Muscle layer of colon (tissue), 2 donors: ENCODE results near the gene HSFX4.
"Not testable (repeated sequence)": the region's sequence is repeated elsewhere in the genome, so short reads cannot be mapped to it uniquely, and the experiment has no call there.

Source experiments
- H3K27ac ChIP-seq: one replicate; pipeline ENCODE4 v1.7.0; 2013; ENCODE audit warnings: low read depth, mild to moderate bottlenecking, low read length, moderate library complexity
- H3K27me3 ChIP-seq, 2 donors: one replicate each; pipeline ENCODE4 v1.7.0; 2013; ENCODE audit warnings: low read length in 2 of 2, mild to moderate bottlenecking in 2 of 2; ENCODE audit not compliant: insufficient read depth in 2 of 2, control insufficient read depth in 1 of 2
- H3K36me3 ChIP-seq: one replicate; pipeline ENCODE4 v1.7.0; 2013; ENCODE audit warnings: mild to moderate bottlenecking, low read length; ENCODE audit not compliant: insufficient read depth
- H3K4me1 ChIP-seq: one replicate; pipeline ENCODE4 v1.7.0; 2013; ENCODE audit warnings: mild to moderate bottlenecking, low read length; ENCODE audit not compliant: insufficient read depth
- H3K4me3 ChIP-seq, 2 donors: one replicate each; pipeline ENCODE4 v1.7.0; 2013; ENCODE audit warnings: low read length in 2 of 2, low read depth in 1 of 2, mild to moderate bottlenecking in 1 of 2, moderate library complexity in 1 of 2
- H3K9ac ChIP-seq: one replicate; pipeline ENCODE4 v1.7.0; 2013; ENCODE audit warnings: low read length
- H3K9me3 ChIP-seq: one replicate; pipeline ENCODE4 v1.7.0; 2013; ENCODE audit warnings: mild to moderate bottlenecking, low read length
- donor health status: abdominal sarcoma.
- donor health status: Adenocarcinoma of cecum.

Gene HSFX4

DNA sequence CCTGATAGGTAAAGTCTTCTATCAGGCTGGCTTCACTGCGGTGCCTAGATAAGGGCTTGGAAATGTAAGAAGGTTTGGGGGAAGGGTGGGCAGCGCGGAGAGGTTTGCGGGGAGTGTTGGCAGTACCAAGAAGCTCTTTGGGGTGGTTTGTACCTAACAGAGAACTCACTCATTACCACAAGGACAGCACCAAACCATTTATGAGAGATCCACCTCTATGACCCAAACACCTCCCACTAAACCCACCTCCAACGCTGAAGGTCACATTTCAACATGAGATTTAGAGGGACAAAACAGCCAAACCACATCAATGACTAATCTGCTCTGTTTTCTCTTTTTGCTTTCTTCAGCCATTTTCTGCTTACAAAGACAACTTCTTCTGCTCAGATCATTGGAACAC is 4.9 kb upstream of the HSFX4 start:
- H3K9me3 ChIP-seq, H3K36me3 ChIP-seq, H3K4me3 ChIP-seq, H3K4me1 ChIP-seq, H3K27me3 ChIP-seq, H3K9ac ChIP-seq, H3K27ac ChIP-seq: not testable (repeated sequence)

DNA sequence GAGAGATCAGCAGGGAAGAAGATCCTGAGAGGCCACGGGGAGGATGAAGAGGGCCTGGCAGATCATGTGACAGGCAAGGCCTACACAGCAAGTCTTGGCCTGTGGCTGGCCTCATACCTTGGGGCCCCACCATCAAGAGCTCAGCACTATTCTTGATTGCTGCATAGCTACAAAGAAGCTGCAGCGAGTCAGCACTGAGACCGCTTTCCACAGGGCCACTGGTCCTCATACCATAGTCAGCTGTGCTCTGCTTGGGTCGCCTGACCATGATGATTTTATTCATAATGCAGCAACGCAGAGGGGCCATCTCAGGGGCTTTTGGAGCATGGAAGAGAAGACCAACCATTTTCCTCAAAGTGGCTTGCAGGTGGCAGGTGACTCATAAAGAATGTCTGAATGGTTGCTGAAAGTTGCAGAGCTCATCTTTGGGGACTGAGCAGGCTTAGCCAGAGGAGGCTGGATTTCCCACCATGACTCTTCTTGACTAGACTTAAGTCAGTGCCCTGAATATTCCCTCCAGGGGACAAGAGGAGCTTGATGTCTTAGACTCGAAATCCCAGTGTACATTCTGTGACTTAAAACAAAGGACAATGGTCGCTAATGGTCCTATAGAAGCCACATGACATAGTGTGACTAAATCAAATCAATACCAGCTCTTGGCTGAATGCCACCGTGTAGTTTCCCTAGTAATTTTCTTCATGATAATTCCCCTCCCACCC is 2.0 kb upstream of the HSFX4 start:
- H3K4me3 ChIP-seq, H3K4me1 ChIP-seq, H3K27ac ChIP-seq, H3K27me3 ChIP-seq, H3K9ac ChIP-seq, H3K36me3 ChIP-seq, H3K9me3 ChIP-seq: not testable (repeated sequence)

DNA sequence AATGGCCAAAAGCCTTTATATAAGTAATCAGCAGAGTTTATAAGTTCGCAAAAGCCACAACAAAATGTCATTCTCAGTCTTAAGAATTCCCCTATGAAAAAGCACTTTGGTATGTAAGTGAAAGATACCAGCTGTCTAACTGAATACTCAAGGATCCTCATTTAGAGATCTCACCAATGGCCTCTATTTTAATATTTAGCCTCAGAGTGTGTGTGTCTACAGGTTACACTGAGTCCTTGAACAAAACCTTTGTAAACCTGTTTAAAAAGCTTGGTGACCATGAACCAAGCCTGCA is 1.5 kb upstream of the HSFX4 start:
- H3K36me3 ChIP-seq, H3K9me3 ChIP-seq, H3K4me3 ChIP-seq, H3K27ac ChIP-seq, H3K27me3 ChIP-seq, H3K4me1 ChIP-seq, H3K9ac ChIP-seq: not testable (repeated sequence)

DNA sequence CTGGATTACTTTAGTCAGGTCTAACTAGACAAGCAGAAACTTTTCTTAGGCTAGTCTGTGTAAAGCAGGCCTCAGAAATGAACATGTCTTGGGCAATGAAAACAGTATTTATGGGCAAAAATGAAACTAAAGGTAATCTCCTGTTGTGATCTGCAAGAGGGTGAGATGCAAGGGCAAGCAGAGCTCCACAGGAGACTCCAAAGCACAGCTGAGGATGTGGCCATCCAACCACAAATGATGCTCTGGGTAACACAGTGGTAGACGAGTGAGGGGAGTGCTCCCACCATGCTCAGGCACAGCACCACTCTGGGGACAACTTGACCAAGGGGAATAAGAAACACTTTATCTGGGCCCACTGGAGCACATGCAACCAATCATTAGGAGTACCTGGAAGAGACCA is 738 bp upstream of the HSFX4 start:
- not testable (repeated sequence) for H3K36me3 ChIP-seq, H3K4me3 ChIP-seq, H3K27ac ChIP-seq, H3K4me1 ChIP-seq, H3K9me3 ChIP-seq, H3K27me3 ChIP-seq, H3K9ac ChIP-seq

DNA sequence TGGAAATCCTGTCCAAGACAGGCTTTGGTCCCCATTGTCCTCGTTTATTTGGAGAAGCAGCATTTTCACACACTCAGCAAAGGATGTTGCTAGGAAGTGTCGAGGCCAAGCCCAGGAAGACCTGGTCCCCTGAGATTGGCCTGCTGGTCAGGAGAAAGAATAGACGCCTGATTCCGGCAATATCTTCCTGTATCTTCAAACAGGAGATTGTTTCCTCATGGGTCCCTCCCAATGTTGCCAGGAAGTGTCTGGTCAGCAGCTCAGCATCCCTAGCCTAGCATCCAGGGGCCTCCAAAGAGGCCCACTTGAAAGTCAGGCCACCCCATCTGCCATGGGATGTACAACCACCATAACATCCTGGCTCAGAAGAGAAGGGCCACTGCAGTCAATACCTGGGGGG is 2.0 kb downstream of the HSFX4 start:
- H3K4me3 ChIP-seq, H3K4me1 ChIP-seq, H3K9me3 ChIP-seq, H3K9ac ChIP-seq, H3K36me3 ChIP-seq, H3K27ac ChIP-seq, H3K27me3 ChIP-seq: not testable (repeated sequence)

DNA sequence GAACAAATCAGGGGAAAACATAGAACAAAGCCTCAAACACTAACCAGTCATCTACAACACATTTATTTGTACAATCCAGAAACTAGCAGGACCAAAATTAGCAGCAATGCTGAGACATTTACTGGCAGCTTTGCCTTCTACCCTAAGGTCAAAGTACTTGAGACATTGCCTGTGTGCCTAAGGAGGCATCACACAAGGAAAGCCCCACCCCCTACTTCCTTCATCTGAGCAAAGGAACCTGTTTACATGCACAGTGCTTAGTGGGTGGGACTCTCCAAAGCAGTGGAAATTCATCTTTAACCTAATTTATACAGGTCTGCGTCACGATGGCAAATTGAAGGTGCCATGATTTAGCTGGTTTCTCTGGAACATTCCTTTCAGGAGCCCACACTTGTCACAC is 2.8 kb downstream of the HSFX4 start:
- H3K27me3 ChIP-seq, H3K4me1 ChIP-seq, H3K9ac ChIP-seq, H3K4me3 ChIP-seq, H3K36me3 ChIP-seq, H3K27ac ChIP-seq, H3K9me3 ChIP-seq: not testable (repeated sequence)

DNA sequence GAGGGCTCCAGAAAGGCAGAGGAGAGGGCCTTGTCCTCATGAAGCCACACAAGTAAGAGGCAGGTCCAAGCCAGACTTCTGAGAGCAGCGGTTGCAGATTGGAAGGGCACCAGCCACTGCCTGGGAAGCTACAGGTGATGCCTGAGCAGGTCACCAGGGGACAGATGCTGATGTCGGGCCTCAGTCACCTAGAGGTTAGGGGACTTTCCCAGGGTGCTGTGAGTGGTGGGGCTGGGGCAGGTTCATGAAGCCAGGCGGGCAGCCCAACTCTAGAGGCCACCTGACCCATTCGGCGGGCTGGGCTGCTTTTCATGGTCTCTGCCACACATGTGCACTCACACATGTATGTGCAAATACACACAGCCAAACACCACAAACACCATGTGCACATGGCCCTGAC is 3.6 kb downstream of the HSFX4 start:
- not testable (repeated sequence) for H3K4me3 ChIP-seq, H3K9ac ChIP-seq, H3K36me3 ChIP-seq, H3K4me1 ChIP-seq, H3K27me3 ChIP-seq, H3K27ac ChIP-seq, H3K9me3 ChIP-seq

DNA sequence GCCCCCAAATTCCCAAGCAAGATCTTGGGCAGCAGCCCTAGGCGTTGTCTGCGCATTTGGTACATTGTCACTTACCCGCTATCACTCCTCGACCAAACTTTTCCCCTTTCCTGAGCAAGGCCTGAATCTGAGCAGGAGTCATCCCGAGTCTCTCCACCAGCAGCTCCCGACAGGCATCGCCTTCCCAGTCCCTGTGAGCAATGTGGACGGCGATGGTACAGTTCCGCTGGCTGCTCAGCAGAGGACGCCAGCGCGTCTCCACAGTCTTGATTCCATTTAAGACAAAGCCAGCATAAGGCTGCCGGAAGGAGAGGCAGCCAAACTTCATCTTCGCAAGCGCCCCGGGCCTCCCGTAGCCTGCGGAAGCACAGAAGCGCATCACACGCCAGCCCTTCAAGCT is 4.2 kb downstream of the HSFX4 start:
- H3K4me1 ChIP-seq, H3K27ac ChIP-seq, H3K9ac ChIP-seq, H3K27me3 ChIP-seq, H3K4me3 ChIP-seq, H3K36me3 ChIP-seq, H3K9me3 ChIP-seq: not testable (repeated sequence)

DNA sequence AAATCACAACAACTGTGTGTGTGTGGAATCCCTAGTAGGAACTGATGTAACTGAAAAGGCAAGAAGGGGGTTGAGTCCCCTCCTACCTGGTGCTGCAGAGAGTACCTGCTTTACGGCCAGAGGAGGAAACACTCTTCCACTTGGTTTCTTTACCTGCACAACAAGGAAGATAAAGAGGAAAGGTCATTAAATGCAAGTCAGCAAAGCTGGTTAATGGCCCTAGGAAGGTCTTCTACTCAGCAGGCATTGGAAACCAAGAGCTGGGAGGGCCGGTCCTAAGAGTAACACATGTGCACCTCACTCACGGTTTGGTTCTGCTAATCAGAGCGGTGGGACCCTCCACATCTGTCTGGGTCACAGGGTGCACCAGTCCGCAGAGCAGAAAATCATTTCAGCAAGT is 8.0 kb downstream of the HSFX4 start:
- Histone ChIP-seq H3K9ac (peak overlapping the region; percentile 76), H3K4me3 (peak overlapping the region; percentile 47 to 63), H3K27ac (peak overlapping the region; percentile 72)

DNA sequence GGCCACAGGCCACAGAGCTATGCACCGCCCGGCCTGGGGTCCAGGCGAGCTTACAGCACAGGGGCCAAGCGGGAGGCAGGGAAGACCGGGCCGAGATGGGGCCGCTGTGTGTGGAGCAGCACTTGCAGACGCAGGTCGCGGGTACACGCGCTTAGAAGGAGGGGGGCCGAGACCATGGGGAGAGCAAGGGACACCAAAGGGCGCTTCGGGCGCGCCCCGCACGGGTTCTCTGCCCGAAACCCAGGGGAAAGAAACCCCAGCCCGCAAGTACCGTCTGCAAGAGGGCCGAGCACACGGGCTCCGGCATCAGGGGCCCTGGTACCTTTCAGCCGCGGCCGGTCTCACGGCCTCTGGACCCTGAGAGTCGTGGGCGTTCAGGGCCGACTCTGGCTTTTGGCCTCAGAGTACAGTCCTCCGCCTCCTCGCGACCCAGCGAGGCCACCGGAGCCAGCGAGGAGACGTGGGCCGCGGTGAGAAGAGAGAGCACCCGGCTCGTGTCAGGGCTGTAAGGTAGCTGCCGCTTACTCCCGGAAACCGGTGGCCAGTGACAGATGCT is 8.6 kb downstream of the HSFX4 start:
- Histone ChIP-seq H3K9ac (peak overlapping the region; percentile 76), H3K27ac (peak overlapping the region; percentile 72)

More for the DNA sequence above, 8.0 kb downstream of the HSFX4 start:
- H3K9me3 ChIP-seq, H3K36me3 ChIP-seq, H3K4me1 ChIP-seq, H3K27me3 ChIP-seq: not testable (repeated sequence)

DNA sequence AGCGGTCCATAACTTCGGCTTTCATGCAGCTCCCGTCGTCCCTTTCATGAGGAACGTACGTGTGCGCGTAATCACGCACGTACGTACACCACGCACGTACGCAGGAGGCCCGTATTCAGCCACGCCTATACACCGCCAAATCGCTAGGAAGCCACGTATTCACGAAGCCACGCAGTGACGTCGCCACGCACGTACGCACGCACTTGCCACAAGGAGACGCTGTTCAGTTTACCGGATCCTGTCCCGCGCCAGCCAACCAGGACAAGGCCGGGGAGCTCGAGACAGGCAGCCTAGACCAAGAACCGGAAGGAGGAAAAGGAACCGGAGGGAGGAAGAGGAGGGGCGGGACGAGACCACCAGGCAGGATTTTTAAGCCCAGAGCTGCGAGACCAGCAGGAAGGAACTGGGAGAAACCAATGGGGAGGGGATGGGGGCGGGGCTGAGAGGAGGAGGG is 9.1 kb downstream of the HSFX4 start, which contains the start of gene EOLA2:
EOLA2 (minus strand) TSS at position 65 of the 454 bp plus-strand sequence. CDS start 4,617 bp downstream, outside the sequence.
- H3K4me1 ChIP-seq, result peaks cover 6% of the 10 kb centered on the region
- H3K9me3 ChIP-seq, result no peaks in the 10 kb centered on the region
- no peaks in the 10 kb centered on the region for H3K36me3 ChIP-seq
- H3K27me3 ChIP-seq, result no peaks in the 10 kb centered on the region
- peak within 1 kb of the TSS; percentile 47 to 63 for H3K4me3 ChIP-seq
- H3K9ac ChIP-seq, result peak within 1 kb of the TSS; percentile 76
- peak within 1 kb of the TSS; percentile 72 for H3K27ac ChIP-seq

More for the DNA sequence above, 8.6 kb downstream of the HSFX4 start:
- Histone ChIP-seq H3K4me1 (peaks cover 6% of the 10 kb centered on the region), H3K36me3 (no peaks in the 10 kb centered on the region), H3K27me3 (no peaks in the 10 kb centered on the region), H3K9me3 (no peaks in the 10 kb centered on the region), H3K4me3 (peak overlapping the region; percentile 47 to 63)

DNA sequence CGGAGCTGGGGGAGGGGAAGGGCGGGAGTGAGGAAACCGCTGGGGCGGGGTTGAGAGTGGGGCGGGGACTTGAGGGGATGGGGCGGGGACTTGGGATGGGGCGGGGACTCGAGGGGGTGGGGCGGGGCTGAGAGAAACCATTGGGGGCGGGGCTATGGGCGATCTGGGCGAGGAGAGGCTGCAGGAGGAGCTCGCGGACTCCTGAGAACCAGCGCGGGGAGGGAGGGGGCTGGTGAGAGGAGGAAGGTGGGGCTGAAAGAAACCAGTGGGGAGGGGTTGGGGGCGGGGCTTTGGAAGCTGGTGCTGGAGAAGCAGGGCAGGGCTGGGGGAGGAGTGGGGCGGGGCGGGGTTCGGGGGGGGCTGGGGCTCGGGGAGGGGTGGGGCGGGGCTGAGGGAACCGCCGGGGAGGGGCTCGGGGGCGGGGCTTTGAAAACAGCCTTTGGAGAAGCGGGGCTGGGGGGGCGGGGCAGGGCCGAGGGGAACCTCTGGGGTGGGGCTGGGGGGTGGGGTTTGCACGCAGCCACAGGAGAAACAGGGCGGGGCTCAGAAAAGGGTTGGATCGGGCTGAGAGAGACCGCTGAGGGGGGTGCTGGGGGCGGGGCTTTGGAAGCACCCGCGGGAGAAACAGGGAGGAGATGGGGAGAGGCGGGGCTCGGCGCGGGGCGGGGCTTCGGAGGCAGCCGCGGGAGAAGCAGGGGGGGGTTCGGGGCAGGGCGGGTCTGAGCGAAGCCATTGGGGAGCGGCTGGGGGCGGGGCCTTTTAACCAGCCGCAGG is 9.7 kb downstream of the HSFX4 start:
- H3K9ac ChIP-seq, result no peak overlapping the region
- no peak overlapping the region for H3K4me3 ChIP-seq
- H3K27ac ChIP-seq, result no peak overlapping the region
- peaks cover 2% of the 10 kb centered on the region for H3K36me3 ChIP-seq
- peaks cover 6% of the 10 kb centered on the region for H3K4me1 ChIP-seq
- no peaks in the 10 kb centered on the region for H3K9me3 ChIP-seq
- no peaks in the 10 kb centered on the region for H3K27me3 ChIP-seq
